AG10803 (cell line): ENCODE results near the gene ADGRB2.

Experiments used
- DNase-seq: peaks from one replicate; pipeline ENCODE4 v3.0.0; 2010; ENCODE audit warnings: low read depth
- H3K4me3 ChIP-seq: 2 replicates; pipeline ENCODE4 v1.5.1; 2011; ENCODE audit warnings: mild to moderate bottlenecking, low read length, control low read depth
- TF ChIP-seq, protein P1 (sequence below): conservative IDR thresholded peaks from 2 replicates; pipeline ENCODE4 v1.5.1; 2011; ENCODE audit warnings: mild to moderate bottlenecking, low read length, control low read depth, inconsistent platforms

Gene ADGRB2

DNA sequence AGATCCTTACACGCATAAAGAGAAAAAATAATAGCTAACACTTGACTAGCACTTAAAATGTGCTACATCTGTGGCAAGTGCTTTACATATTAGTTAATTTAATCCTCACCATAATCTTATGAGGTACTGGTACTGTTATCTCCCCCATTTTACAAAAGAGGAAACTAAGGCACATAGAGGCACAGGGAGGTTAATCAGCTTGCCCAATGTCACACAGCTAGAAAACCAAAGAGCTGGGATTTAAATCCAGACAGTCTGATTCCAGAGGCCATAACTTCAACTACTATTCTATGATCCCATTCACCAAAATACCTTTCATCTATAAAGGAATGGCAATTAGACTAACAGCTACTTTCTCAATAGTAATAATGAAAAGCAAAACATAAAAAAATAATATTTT, 40.0 kb upstream of the ADGRB2 start:
- H3K4me3 ChIP-seq, result no peak overlapping the region
- TF ChIP-seq, protein P1, sequence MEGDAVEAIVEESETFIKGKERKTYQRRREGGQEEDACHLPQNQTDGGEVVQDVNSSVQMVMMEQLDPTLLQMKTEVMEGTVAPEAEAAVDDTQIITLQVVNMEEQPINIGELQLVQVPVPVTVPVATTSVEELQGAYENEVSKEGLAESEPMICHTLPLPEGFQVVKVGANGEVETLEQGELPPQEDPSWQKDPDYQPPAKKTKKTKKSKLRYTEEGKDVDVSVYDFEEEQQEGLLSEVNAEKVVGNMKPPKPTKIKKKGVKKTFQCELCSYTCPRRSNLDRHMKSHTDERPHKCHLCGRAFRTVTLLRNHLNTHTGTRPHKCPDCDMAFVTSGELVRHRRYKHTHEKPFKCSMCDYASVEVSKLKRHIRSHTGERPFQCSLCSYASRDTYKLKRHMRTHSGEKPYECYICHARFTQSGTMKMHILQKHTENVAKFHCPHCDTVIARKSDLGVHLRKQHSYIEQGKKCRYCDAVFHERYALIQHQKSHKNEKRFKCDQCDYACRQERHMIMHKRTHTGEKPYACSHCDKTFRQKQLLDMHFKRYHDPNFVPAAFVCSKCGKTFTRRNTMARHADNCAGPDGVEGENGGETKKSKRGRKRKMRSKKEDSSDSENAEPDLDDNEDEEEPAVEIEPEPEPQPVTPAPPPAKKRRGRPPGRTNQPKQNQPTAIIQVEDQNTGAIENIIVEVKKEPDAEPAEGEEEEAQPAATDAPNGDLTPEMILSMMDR, result no peak

DNA sequence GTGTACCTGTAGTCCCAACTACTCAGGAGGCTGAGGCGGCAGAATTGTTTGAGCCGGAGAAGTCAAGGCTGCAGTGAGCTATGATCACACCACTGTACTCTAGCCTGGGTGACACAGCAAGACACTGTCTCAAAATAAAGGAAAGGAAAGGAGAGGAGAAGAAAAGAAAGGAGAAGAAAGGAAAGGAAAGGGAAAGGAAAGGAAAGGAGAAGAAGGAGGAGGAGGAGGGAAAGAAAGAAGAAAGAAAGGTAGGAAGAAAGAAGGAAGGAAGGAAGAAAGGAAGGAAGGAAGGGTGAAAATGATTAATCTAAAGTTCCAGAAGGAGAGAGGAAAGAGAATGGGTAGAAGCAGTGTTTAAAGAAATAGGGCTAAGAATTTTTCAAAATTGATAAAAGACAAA, 39.5 kb upstream of the ADGRB2 start:
- no peak for DNase-seq
- TF ChIP-seq, protein P1, result no peak
- no peak overlapping the region for H3K4me3 ChIP-seq

More for the DNA sequence above, 40.0 kb upstream of the ADGRB2 start:
- DNase-seq, result no peak

DNA sequence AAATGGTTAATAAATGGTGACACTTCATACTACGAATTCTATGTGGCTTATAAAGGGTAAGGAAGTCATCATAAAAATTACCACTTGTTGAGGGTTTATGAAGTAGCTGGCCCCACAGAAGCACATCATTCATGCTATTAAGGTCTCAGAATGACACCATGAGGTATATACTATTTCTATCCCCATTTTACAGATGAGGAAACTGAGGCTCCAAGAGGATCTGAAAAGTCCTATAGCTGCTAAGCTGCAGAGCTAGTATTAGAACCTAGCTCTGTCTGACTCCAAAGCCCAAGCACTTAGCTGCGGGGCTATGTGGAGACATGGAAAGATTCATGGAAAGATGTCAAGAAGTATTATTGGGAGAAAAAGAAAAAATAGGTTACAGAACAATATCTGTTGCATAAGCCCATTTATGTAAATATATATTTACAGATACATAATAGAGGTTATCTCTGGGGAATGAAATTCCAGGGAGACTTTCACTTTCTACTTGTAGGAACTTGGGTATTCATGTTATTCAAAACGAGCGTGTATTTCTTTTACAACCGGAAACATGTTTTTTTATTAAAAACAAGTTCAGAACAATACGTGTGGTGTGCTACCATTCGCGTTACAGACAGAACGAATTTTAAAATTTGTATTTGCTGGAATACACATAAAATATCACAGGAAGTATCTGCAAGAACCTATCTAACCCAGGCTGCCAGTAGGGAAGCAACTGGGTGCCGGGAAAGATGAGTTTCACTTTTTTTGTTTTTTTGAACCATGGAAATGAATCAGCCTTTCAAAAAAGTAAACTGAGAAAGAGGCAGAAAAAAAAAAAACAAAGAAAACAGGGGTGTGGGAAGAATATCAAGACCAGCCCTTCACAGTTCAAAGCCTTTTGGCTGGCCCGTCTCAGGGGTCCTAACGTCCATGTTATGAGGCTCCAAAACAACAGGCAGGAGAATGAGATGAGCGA, 38.3 kb upstream of the ADGRB2 start:
- TF ChIP-seq, protein P1, result 0 out of 2 replicates have a peak, but pooled peaks have one; percentile 5
- H3K4me3 ChIP-seq, result peak overlapping the region; percentile 43
- DNase-seq, result peak; percentile 39

DNA sequence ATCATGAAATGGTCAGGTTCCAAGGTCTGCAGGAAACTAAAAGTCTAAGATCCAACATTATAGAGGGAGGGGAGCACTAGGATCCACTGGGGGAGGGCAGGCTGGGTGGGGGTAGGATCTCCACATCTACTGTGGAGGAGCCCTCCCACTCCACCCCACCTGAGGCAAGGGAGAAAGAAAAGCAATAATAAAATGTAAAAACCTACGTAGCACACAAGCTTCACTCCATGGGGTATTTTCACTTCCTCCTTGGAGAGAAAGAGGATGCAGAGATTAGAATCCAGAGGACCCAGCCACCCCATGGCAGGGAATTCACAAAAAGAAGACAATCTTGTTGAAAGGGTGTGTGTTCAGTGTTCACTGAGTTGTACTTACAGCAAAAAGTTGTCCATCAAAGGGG, 37.3 kb upstream of the ADGRB2 start:
- no peak overlapping the region for H3K4me3 ChIP-seq
- DNase-seq, result no peak
- TF ChIP-seq, protein P1, result no peak

DNA sequence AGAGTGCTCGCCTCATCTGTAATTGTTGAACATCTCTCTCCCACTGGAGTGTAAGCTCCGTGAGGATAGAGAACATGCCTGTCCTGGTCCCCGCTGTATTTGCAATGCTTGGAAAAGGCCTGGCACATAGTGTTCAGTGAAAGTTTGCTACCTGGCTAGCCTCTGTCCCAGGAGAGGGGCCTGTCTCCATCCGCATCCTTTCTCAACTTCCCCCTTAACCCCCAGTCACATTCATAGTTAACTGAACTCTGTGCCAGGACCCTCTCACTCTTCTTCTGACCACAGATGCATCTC, 36.5 kb upstream of the ADGRB2 start:
- DNase-seq, result no peak
- TF ChIP-seq, protein P1, result no peak
- H3K4me3 ChIP-seq, result no peak overlapping the region

DNA sequence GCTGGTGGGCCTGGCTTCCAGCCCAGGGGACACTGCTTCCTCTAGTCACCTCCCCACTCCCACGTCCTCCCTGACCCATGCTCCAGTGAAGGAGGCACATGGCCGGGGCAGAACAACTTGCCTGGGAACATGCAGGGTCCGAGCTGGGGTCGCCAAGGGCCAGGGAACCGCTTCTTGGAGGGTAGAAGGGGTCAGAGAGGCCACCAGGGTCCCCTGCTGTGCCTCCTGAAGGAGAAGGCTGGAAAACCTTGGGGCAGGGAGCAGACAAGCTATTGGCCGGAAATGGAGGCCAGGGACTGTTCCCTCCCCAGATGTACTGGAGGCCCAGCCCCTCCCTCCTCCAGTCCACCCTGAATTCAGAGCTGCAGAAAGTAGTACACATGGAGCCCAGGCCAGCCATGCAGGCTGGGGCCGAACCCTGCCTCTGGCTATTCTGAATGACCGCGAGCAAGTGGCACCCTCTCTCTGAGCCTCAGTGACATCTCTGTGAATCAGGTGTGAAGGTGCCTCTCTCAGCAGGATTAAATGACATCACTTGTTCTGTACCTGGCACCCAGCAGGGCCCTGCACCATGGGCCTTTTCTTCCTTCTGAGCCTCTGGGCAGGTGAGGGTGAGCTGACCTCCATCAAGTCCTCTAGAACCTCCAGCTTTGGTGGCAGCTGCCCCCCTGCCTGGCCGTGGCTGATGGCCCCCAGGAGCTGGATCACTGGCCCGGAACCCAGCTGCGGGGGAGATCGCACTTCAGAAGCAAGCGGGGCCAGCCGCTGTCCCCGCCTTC, 35.9 kb upstream of the ADGRB2 start:
- DNase-seq, result no peak
- H3K4me3 ChIP-seq, result no peak overlapping the region
- TF ChIP-seq, protein P1, result no peak
